A375 (cell line): ENCODE results near the gene SLC35F3. TPM values are rescaled to one million over a fixed set of nuclear protein-coding genes. Genes with fewer than 3 reads are reported as not detected.

ENCODE experiments used
- small RNA-seq: library from RNA; depleted of rRNA; stranded (forward); fragments of <200 nt; gene quantifications from one replicate; pipeline ENCODE3, GENCODE V24; 2014
- total RNA-seq: library from RNA; depleted of rRNA; stranded (reverse); fragments of >200 nt; shearing (Covaris generic); gene quantifications from 2 replicates; pipeline ENCODE4 v1.2.3, GENCODE V29; 2014; rRNA removed

SLC35F3 gene
- 4.0 and 5.4 TPM in 2 replicates for total RNA-seq

DNA sequence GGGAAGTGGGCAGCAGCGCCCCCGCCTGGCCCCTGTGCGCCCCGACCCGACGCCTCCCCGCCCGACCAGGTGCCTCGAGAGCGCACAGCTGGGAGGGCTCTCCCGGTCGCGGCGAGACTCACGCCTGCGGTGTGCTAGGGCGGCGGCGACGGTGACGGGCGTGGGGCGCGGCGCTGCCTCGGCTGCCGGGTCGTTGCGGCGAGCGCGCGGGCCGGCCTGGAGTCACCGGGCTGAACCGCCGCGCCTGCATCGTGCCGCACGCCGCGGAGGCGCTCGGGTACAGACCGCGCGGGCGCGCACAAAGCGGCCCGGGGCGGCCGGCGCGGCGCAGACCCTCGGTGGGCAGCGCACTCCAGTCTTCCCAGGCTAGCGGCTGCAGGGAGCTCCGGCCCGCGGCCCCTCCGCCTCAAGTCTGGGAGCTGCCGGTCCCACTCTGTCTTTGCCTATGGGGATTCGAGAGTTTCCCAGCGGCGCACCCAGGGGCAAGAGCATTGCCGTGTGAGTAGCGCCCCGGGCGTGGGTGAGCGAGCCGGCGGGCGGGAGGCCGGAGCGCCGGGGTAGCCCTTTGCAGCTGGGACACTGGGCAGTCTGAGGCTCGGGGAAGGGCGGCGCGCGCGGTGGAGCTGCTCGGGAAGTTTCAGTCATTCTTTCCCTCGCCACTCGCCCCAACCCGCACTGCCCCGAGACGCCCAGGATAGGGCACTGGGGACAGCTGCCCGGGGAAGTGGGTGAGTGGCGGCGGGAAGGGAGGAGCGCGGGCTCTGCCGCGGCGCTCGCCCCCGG, at the start of gene SLC35F3:
Gene SLC35F3, plus strand, starts transcription at position 44 of the 783 bp plus-strand sequence.

DNA sequence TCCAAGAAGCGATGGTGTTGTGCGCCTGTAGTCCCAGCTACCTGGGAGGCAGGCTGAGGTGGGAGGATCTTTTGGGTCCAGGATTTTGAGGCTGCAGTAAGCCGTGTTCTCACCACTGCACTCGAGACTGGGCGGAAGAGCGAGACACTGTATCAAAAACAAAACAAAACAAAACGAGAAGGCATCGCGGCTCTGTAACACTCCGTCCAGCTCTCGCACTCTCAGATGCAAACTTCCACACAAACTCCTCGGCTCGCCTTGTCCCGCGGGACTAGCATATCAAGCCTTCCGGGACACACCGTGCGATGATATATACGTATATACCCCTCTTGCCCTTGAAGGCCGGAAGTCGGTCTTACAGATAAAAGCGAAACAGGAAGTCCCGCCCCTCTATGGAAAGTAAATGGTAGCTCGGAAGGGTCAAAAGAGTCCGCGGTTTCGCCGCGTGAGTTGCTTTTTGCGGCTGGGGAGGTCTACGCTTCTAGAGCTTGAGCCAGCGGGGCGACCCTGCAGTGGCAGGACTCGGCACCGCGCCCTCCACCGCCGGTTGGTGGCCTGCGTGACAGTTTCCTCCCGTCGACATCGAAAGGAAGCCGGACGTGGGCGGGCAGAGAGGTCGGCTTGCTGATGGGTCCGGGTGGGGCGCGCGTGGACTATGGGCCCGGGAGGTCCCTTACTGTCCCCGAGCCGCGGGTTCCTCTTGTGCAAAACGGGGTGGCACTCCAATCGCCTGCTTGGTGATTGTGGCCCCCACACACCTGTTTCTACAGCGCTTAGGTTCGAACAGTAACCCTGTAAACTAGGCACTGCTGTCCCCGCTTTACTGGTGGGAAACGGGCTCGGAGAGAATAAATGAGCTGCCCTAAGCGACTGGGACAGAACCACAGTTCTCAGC, 468.8 kb downstream of the SLC35F3 start, which contains the start of gene COA6:
Gene COA6, plus strand, starts transcription at position 393 of the 895 bp plus-strand sequence. Its CDS starts 11 bp downstream, at position 404.

Small RNA genes lying within 50 kb of the gene (small RNA-seq; reads per million reads assigned to genes)
- gene MIR4671: 0.13 reads per million
